Measurements from ENCODE around the gene VDAC2. TPM values are rescaled to one million over a fixed set of nuclear protein-coding genes. Genes with fewer than 3 reads are reported as not detected.

The VDAC2 gene
- total and polyA plus RNA-seq, 10 of the 15 experiments (the other 5 are each of a cell fraction or from before 2014, with no cell fraction given), result 73.4 to 294 (median 146) TPM

DNA sequence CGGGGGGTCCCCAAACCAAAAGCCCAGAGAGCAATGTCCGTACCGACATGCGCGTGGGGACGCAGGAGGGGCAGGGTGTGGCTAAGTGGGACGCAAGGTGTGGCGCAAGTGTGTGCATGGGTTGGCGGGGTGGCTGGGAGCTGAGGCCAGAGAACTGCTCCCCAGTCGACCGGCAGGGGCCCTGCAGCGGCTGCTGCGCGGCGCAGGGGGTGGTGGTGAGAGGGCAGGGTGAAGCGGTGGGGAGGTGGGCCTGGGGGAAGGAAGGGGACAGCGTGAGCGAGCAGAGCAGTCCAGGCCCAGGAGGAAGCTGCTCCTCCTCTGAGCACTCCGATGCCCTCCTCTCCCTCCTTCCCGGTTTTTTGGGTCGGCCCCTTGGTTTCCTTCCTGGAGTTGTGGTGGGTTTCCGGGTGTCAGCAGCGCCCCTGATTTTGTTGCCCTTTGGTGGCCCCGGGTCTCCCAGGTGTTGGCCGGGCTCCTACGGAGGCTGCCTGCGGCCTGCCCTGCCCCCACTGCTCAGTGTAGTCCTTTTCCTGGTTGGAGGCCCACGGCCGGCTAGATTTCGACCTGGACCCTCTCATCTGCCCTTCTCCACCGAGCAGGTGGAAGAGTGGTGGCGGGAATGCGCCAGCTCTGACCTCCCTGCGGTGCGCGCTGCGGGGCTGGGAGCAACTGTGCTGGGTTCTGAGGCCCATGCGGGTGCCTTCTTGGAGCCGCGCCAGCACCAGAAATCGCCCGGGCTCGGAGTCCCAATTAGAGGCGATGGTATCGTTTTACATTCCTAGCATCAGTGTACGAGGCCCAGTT, 65.7 kb downstream of the VDAC2 start:
- ChIA-PET SMC1A (ENCODE audit: uncharacterized antibody, unreplicated experiment) (no interaction called here), CTCF (no interaction called here), POLR2A (no interaction called here), RAD21 (ENCODE audit: unreplicated experiment) (no interaction called here)
- Histone ChIP-seq H3K4me1 (ENCODE audit: control insufficient read depth, insufficient read depth, low read length) (no peaks in the 10 kb centered on the region), H4K20me1 (ENCODE audit: control insufficient read depth, insufficient read depth) (no peaks in the 10 kb centered on the region; the same call in 1 of the 2 replicates), H3K4me3 (no peak overlapping the region), H3K4me2 (ENCODE audit: control insufficient read depth, insufficient read depth) (no peak overlapping the region), H2AFZ (ENCODE audit: control insufficient read depth, low read depth, low read length) (no peak overlapping the region), H3K79me2 (ENCODE audit: control insufficient read depth, insufficient read depth, low read length) (no peaks in the 10 kb centered on the region), H3K9me3 (replicated peaks; ENCODE audit: control insufficient read depth, insufficient read depth, low read length) (no peaks in the 10 kb centered on the region), H3K27me3 (replicated peaks in 1 of 2; ENCODE audit: control insufficient read depth in 2 of 2, insufficient read depth in 2 of 2, low read length in 1 of 2) (peaks cover 0 to 3% of the 10 kb centered on the region in 2 experiments; a peak in 3 of 4 replicates), H3K36me3 (ENCODE audit: control insufficient read depth in 2 of 2, insufficient read depth in 2 of 2, low read length in 1 of 2) (no peaks in the 10 kb centered on the region), H3K27ac (ENCODE audit: control insufficient read depth, insufficient read depth) (no peak overlapping the region), H3K9ac (ENCODE audit: control insufficient read depth, insufficient read depth, low read length) (no peak overlapping the region)
- WGBS (ENCODE audit: insufficient coverage, insufficient replicate concordance, low lambda C conversion rate, missing lambda C conversion rate), result 60% methylated on average over 40 of the region's 46 CpGs
- FAIRE-seq, result no peak
- no peak for DNase-seq (ENCODE audit: low read depth, low spot score)
- no peak for ATAC-seq
- no TSS peak for BruUV-seq (replicated peaks)
- in situ Hi-C loops (cut with MboI), result no loop called here
- intact Hi-C loops (cut with micrococcal nuclease; ENCODE audit: unreplicated experiment), result no loop called here
- TF ChIP-seq DPF2 (IDR thresholded peaks at IDR 0.05) (no peak), RCOR1 (conservative IDR thresholded peaks at IDR 0.05; ENCODE audit: low read depth, low read length) (no peak), RFX5 (IDR thresholded peaks at IDR 0.05; ENCODE audit: low read depth, low read length) (no peak), TAF1 (IDR thresholded peaks at IDR 0.05; ENCODE audit: borderline replicate concordance, low read depth, low read length) (no peak), ATF7 (IDR thresholded peaks at IDR 0.05; ENCODE audit: low read depth) (no peak), MEF2A (IDR thresholded peaks at IDR 0.05; ENCODE audit: insufficient read depth, low read depth, low read length) (no peak), MTA2 (IDR thresholded peaks at IDR 0.05; ENCODE audit: low read depth) (no peak), CUX1 (IDR thresholded peaks at IDR 0.05; ENCODE audit: insufficient replicate concordance, low read depth, low read length) (no peak), EGR1 (IDR thresholded peaks at IDR 0.05; ENCODE audit: borderline replicate concordance in 1 of 2, low read depth in 2 of 2, low read length in 2 of 2) (no peak), POLR2AphosphoS2 (IDR thresholded peaks at IDR 0.05; ENCODE audit: low read depth, low read length) (no peak), TCF3 (IDR thresholded peaks at IDR 0.05; ENCODE audit: borderline replicate concordance, insufficient read depth, low read depth, low read length) (no peak)
- TF ChIP-seq, protein P1, sequence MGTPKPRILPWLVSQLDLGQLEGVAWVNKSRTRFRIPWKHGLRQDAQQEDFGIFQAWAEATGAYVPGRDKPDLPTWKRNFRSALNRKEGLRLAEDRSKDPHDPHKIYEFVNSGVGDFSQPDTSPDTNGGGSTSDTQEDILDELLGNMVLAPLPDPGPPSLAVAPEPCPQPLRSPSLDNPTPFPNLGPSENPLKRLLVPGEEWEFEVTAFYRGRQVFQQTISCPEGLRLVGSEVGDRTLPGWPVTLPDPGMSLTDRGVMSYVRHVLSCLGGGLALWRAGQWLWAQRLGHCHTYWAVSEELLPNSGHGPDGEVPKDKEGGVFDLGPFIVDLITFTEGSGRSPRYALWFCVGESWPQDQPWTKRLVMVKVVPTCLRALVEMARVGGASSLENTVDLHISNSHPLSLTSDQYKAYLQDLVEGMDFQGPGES (IDR thresholded peaks at IDR 0.05), result no peak
- TF ChIP-seq, protein P2, sequence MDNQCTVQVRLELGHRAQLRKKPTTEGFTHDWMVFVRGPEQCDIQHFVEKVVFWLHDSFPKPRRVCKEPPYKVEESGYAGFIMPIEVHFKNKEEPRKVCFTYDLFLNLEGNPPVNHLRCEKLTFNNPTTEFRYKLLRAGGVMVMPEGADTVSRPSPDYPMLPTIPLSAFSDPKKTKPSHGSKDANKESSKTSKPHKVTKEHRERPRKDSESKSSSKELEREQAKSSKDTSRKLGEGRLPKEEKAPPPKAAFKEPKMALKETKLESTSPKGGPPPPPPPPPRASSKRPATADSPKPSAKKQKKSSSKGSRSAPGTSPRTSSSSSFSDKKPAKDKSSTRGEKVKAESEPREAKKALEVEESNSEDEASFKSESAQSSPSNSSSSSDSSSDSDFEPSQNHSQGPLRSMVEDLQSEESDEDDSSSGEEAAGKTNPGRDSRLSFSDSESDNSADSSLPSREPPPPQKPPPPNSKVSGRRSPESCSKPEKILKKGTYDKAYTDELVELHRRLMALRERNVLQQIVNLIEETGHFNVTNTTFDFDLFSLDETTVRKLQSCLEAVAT (IDR thresholded peaks at IDR 0.05), result no peak
- TF ChIP-seq, protein P3, sequence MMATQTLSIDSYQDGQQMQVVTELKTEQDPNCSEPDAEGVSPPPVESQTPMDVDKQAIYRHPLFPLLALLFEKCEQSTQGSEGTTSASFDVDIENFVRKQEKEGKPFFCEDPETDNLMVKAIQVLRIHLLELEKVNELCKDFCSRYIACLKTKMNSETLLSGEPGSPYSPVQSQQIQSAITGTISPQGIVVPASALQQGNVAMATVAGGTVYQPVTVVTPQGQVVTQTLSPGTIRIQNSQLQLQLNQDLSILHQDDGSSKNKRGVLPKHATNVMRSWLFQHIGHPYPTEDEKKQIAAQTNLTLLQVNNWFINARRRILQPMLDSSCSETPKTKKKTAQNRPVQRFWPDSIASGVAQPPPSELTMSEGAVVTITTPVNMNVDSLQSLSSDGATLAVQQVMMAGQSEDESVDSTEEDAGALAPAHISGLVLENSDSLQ (IDR thresholded peaks at IDR 0.05), result no peak
